Calu3 (cell line): ENCODE results near the gene GTF3C5. TPM values are rescaled to one million over a fixed set of nuclear protein-coding genes. Genes with fewer than 3 reads are reported as not detected.

ENCODE experiments used
- BruUV-seq: library from RNA; stranded (reverse); fragments of 400-500 nt; replicated peaks from 2 replicates; lab custom pipeline; 2021; lab: Mats Ljungman, UMichigan
- CTCF ChIA-PET: fragments of 300-600 bp; sonication (Branson Sonifier 250); formaldehyde crosslinking; loops from one replicate; lab custom pipeline; 2022; ENCODE audit warnings: antibody characterized with exemption; lab: Charles Lee
- DNase-seq: peaks from one replicate; pipeline ENCODE4 v3.0.0; 2022
- H3K27ac Mint-ChIP-seq: one replicate; pipeline ENCODE4 v1.8.0; 2022; ENCODE audit warnings: mixed read lengths; ENCODE audit not compliant: unreplicated experiment
- H3K27me3 Mint-ChIP-seq: one replicate; pipeline ENCODE4 v1.8.0; 2022; ENCODE audit warnings: mixed read lengths; ENCODE audit not compliant: unreplicated experiment
- H3K36me3 Mint-ChIP-seq: one replicate; pipeline ENCODE4 v1.8.0; 2022; ENCODE audit warnings: mild to moderate bottlenecking, moderate library complexity, mixed read lengths; ENCODE audit not compliant: insufficient read depth, unreplicated experiment
- H3K4me1 Mint-ChIP-seq: one replicate; pipeline ENCODE4 v1.8.0; 2022; ENCODE audit warnings: mild to moderate bottlenecking, low read depth, mixed read lengths; ENCODE audit not compliant: unreplicated experiment
- H3K4me3 Mint-ChIP-seq: one replicate; pipeline ENCODE4 v1.8.0; 2022; ENCODE audit warnings: mild to moderate bottlenecking, low read depth, moderate library complexity, mixed read lengths; ENCODE audit not compliant: unreplicated experiment
- H3K9me3 Mint-ChIP-seq: one replicate; pipeline ENCODE4 v1.8.0; 2022; ENCODE audit warnings: low read depth, mixed read lengths; ENCODE audit not compliant: unreplicated experiment
- CTCF ChIP-seq: fragments of 200-600 bp; IDR thresholded peaks from one replicate; pipeline ENCODE4 v1.8.0; 2022; ENCODE audit warnings: antibody characterized with exemption; ENCODE audit not compliant: unreplicated experiment
- intact Hi-C: fragments of 100-400 bp; cut with micrococcal nuclease; formaldehyde crosslinking; loops from one replicate; pipeline ENCODE4 v1.10.0; 2022; ENCODE audit not compliant: unreplicated experiment
- total RNA-seq: library from RNA; stranded (reverse); gene quantifications from 2 replicates; pipeline ENCODE4 v1.2.3, GENCODE V29; 2022

Gene GTF3C5
- total RNA-seq, 1 experiment from 2014 or later = 43.7 TPM

GRCh38 chr9:133028221-133028620 lies 2.6 kb upstream of the GTF3C5 start:
- no peak overlapping the region for H3K4me3 Mint-ChIP-seq
- H3K27me3 Mint-ChIP-seq = no peaks in the 10 kb centered on the region
- H3K9me3 Mint-ChIP-seq = no peaks in the 10 kb centered on the region
- H3K36me3 Mint-ChIP-seq = peaks cover 25% of the 10 kb centered on the region
- no peak for TF ChIP-seq CTCF
- intact Hi-C loops = no loop called here
- BruUV-seq = no TSS peak
- DNase-seq = no peak
- H3K27ac Mint-ChIP-seq = no peak overlapping the region
- CTCF ChIA-PET = no interaction called here
- H3K4me1 Mint-ChIP-seq = peaks cover 14% of the 10 kb centered on the region

GRCh38 chr9:133029994-133030316 lies 842 bp upstream of the GTF3C5 start:
- no peak for DNase-seq
- Mint-ChIP-seq H3K36me3 (peaks cover 25% of the 10 kb centered on the region), H3K4me1 (peaks cover 14% of the 10 kb centered on the region), H3K27ac (peak overlapping the region; percentile 75), H3K27me3 (no peaks in the 10 kb centered on the region), H3K4me3 (peak overlapping the region; percentile 94), H3K9me3 (no peaks in the 10 kb centered on the region)
- TF ChIP-seq CTCF = no peak
- CTCF ChIA-PET = interaction anchor here (0.6 to 1.3 kb wide), 5 partner anchors 8 to 1358 kb away, joined by 3 to 16 read pairs (median 3); no protein-coding TSS in a partner anchor
- intact Hi-C loops = loop anchor here (10.0 kb wide), 1 partner anchor 115 kb away; no protein-coding TSS in a partner anchor
- TSS peak; percentile 98 for BruUV-seq

GRCh38 chr9:133031130-133031422 lies 279 bp downstream of the GTF3C5 start:
- H3K27me3 Mint-ChIP-seq = no peaks in the 10 kb centered on the region
- H3K36me3 Mint-ChIP-seq = peaks cover 25% of the 10 kb centered on the region
- H3K4me3 Mint-ChIP-seq = peak overlapping the region; percentile 94
- H3K4me1 Mint-ChIP-seq = peaks cover 14% of the 10 kb centered on the region
- H3K27ac Mint-ChIP-seq = peak overlapping the region; percentile 75
- BruUV-seq = no TSS peak
- CTCF ChIA-PET = interaction anchor here (1.3 kb wide), 1 partner anchor 9 kb away, joined by 16 read pairs; no protein-coding TSS in a partner anchor
- no peaks in the 10 kb centered on the region for H3K9me3 Mint-ChIP-seq
- no peak for TF ChIP-seq CTCF
- intact Hi-C loops = loop anchor here (10.0 kb wide), 1 partner anchor 114 kb away; no protein-coding TSS in a partner anchor
- DNase-seq = no peak

GRCh38 chr9:133031496-133031911 lies 707 bp downstream of the GTF3C5 start:
- intact Hi-C loops = loop anchor here (10.0 kb wide), 1 partner anchor 113 kb away; no protein-coding TSS in a partner anchor
- H3K4me1 Mint-ChIP-seq = peaks cover 14% of the 10 kb centered on the region
- no TSS peak for BruUV-seq
- peak overlapping the region; percentile 75 for H3K27ac Mint-ChIP-seq
- no peaks in the 10 kb centered on the region for H3K9me3 Mint-ChIP-seq
- CTCF ChIA-PET = no interaction called here
- H3K36me3 Mint-ChIP-seq = peaks cover 25% of the 10 kb centered on the region
- no peaks in the 10 kb centered on the region for H3K27me3 Mint-ChIP-seq
- no peak for DNase-seq
- no peak for TF ChIP-seq CTCF
- H3K4me3 Mint-ChIP-seq = peak overlapping the region; percentile 94
